Mesenchymal stem cell (in vitro differentiated cells and primary cell): ENCODE data around the gene USP24.

ENCODE experiments used
- DNase-seq: peaks from one replicate; pipeline ENCODE4 v3.0.0-alpha.2; 2013
- H2AFZ ChIP-seq: one replicate; pipeline ENCODE4 v1.6.1; 2013; ENCODE audit warnings: low read depth, mild to moderate bottlenecking, control low read depth, inconsistent platforms, low read length, moderate library complexity
- H2AK5ac ChIP-seq: 2 replicates; pipeline ENCODE4 v1.6.1; 2013; ENCODE audit warnings: low read length, moderate library complexity, mild to moderate bottlenecking, inconsistent platforms; ENCODE audit not compliant: severe bottlenecking
- H2BK120ac ChIP-seq: one replicate; pipeline ENCODE4 v1.6.1; 2013; ENCODE audit warnings: low read depth, mild to moderate bottlenecking, inconsistent platforms, low read length, moderate library complexity
- H2BK12ac ChIP-seq, 2 experiments: one replicate each; pipeline ENCODE4 v1.6.1; 2013; ENCODE audit warnings: inconsistent platforms in 2 of 2, low read length in 2 of 2, mild to moderate bottlenecking in 2 of 2, moderate library complexity in 2 of 2, control low read depth in 1 of 2
- H2BK15ac ChIP-seq: one replicate; pipeline ENCODE4 v1.6.1; 2013; ENCODE audit warnings: mild to moderate bottlenecking, low read depth, inconsistent platforms; ENCODE audit not compliant: poor library complexity, severe bottlenecking
- H2BK5ac ChIP-seq: 2 replicates; pipeline ENCODE4 v1.6.1; 2013; ENCODE audit warnings: low read depth, mild to moderate bottlenecking, low read length, control low read depth, inconsistent platforms; ENCODE audit not compliant: poor library complexity, severe bottlenecking
- H3K14ac ChIP-seq, 2 experiments: one replicate each; pipeline ENCODE4 v1.6.1; 2013; ENCODE audit warnings: inconsistent platforms in 2 of 2, low read length in 2 of 2, control low read depth in 1 of 2, mild to moderate bottlenecking in 1 of 2, moderate library complexity in 1 of 2
- H3K18ac ChIP-seq, 2 experiments: one replicate each; pipeline ENCODE4 v1.6.1; 2013; ENCODE audit warnings: inconsistent platforms in 2 of 2, low read length in 2 of 2, control low read depth in 1 of 2, low read depth in 1 of 2, mild to moderate bottlenecking in 1 of 2
- H3K23ac ChIP-seq, 2 experiments: one replicate each; pipeline ENCODE4 v1.6.1; 2013; ENCODE audit warnings: inconsistent platforms in 2 of 2, low read length in 2 of 2, mild to moderate bottlenecking in 2 of 2, moderate library complexity in 2 of 2, control low read depth in 1 of 2
- H3K27ac ChIP-seq: 2 replicates; pipeline ENCODE4 v1.5.1; 2013; ENCODE audit warnings: mild to moderate bottlenecking, moderate library complexity, low read length, control low read depth, inconsistent platforms; ENCODE audit not compliant: poor library complexity, severe bottlenecking
- H3K27me3 ChIP-seq, 2 experiments: 2 replicates each; pipeline versions ENCODE4 v1.6.1 to v1.7.0; 2013; ENCODE audit warnings: low read length in 2 of 2, mild to moderate bottlenecking in 2 of 2, moderate library complexity in 2 of 2, control low read depth in 1 of 2, inconsistent platforms in 1 of 2; ENCODE audit not compliant: control insufficient read depth in 1 of 2, insufficient read depth in 1 of 2
- H3K36me3 ChIP-seq, 2 experiments: 2 replicates each; pipeline versions ENCODE4 v1.6.1 to v1.7.0; 2013; ENCODE audit warnings: low read length in 2 of 2, control low read depth in 1 of 2, inconsistent platforms in 1 of 2, low read depth in 1 of 2, mild to moderate bottlenecking in 1 of 2; ENCODE audit not compliant: insufficient read depth in 2 of 2, control insufficient read depth in 1 of 2
- H3K4ac ChIP-seq, 2 experiments: one replicate each; pipeline ENCODE4 v1.6.1; 2013; ENCODE audit warnings: inconsistent platforms in 2 of 2, low read length in 2 of 2, mild to moderate bottlenecking in 2 of 2, moderate library complexity in 2 of 2, control low read depth in 1 of 2, low read depth in 1 of 2
- H3K4me1 ChIP-seq: 2 replicates; pipeline ENCODE4 v1.6.1; 2013; ENCODE audit warnings: low read depth, low read length, control low read depth; ENCODE audit not compliant: control insufficient read depth, insufficient read depth
- H3K4me2 ChIP-seq: 2 replicates; pipeline ENCODE4 v1.6.1; 2013; ENCODE audit warnings: low read length, mild to moderate bottlenecking, inconsistent platforms; ENCODE audit not compliant: poor library complexity, severe bottlenecking
- H3K4me3 ChIP-seq, 2 experiments: 2 replicates each; pipeline versions ENCODE4 v1.5.1 to v1.7.0; 2013; ENCODE audit warnings: low read length in 2 of 2, mild to moderate bottlenecking in 2 of 2, control low read depth in 1 of 2, low read depth in 1 of 2; ENCODE audit not compliant: insufficient read depth in 1 of 2
- H3K79me1 ChIP-seq: replicated peaks from 2 replicates; pipeline ENCODE4 v1.6.1; 2013; ENCODE audit warnings: mild to moderate bottlenecking, control low read depth, low read length, inconsistent platforms; ENCODE audit not compliant: poor library complexity, severe bottlenecking
- H3K9ac ChIP-seq: 2 replicates; pipeline ENCODE4 v1.7.0; 2013; ENCODE audit warnings: mild to moderate bottlenecking, low read length, moderate library complexity
- H3K9me3 ChIP-seq: 2 replicates; pipeline ENCODE4 v1.7.0; 2013; ENCODE audit warnings: mild to moderate bottlenecking, low read length; ENCODE audit not compliant: control insufficient read depth
- H4K8ac ChIP-seq: one replicate; pipeline ENCODE4 v1.6.1; 2013; ENCODE audit warnings: inconsistent platforms, mild to moderate bottlenecking, low read length, moderate library complexity
- H4K91ac ChIP-seq: one replicate; pipeline ENCODE4 v1.6.1; 2013; ENCODE audit warnings: mild to moderate bottlenecking, low read length, inconsistent platforms
- WGBS: methylation state at CpG from one replicate; pipeline ENCODE4 v1.1.7; 2013; ENCODE audit warnings: mixed read lengths; 5-methylcytosine and 5-hydroxymethylcytosine counted together

USP24 gene

GRCh38 chr1:55210990-55211801 lies 4.0 kb downstream of the USP24 start:
- Histone ChIP-seq H2BK5ac (no peak overlapping the region), H2AK5ac (no peak overlapping the region), H2BK15ac (no peak overlapping the region), H3K4ac (no peak overlapping the region), H3K4me2 (peak overlapping the region; percentile 1), H4K8ac (no peak overlapping the region), H3K4me3 (peak overlapping the region in 1 of 2 experiments; percentile 7), H3K18ac (no peak overlapping the region), H2AFZ (no peak overlapping the region), H3K4me1 (peaks cover 7% of the 10 kb centered on the region), H3K14ac (no peak overlapping the region), H2BK120ac (no peak overlapping the region), H3K23ac (no peak overlapping the region), H2BK12ac (no peak overlapping the region), H3K9me3 (no peaks in the 10 kb centered on the region), H3K27ac (no peak overlapping the region), H3K36me3 (no peaks in the 10 kb centered on the region), H4K91ac (no peak overlapping the region), H3K9ac (peak overlapping the region; percentile 12), H3K79me1 (peaks cover 5% of the 10 kb centered on the region), H3K27me3 (no peaks in the 10 kb centered on the region)
- WGBS, result 27% methylated on average over 3 of the region's 4 CpGs
- peak; percentile 47 for DNase-seq

- Histone ChIP-seq H2AK5ac (no peak overlapping the region), H3K27ac (no peak overlapping the region), H2BK5ac (no peak overlapping the region), H3K4me3 (no peak overlapping the region), H3K4me2 (no peak overlapping the region), H3K9me3 (no peaks in the 10 kb centered on the region), H3K23ac (no peak overlapping the region), H3K18ac (no peak overlapping the region), H3K36me3 (no peaks in the 10 kb centered on the region), H4K8ac (no peak overlapping the region), H2BK120ac (no peak overlapping the region), H3K9ac (peak overlapping the region; percentile 14), H2BK12ac (no peak overlapping the region), H2AFZ (no peak overlapping the region), H3K4ac (no peak overlapping the region), H3K27me3 (no peaks in the 10 kb centered on the region), H3K4me1 (peaks cover 5% of the 10 kb centered on the region), H2BK15ac (no peak overlapping the region), H4K91ac (no peak overlapping the region), H3K79me1 (peaks cover 4% of the 10 kb centered on the region), H3K14ac (no peak overlapping the region)
- WGBS, result 36% methylated on average over 2 of the region's 2 CpGs
- DNase-seq, result peak; percentile 28
These were observed 5.9 kb downstream of the USP24 start for GRCh38 chr1:55209247-55209646.

DNA sequence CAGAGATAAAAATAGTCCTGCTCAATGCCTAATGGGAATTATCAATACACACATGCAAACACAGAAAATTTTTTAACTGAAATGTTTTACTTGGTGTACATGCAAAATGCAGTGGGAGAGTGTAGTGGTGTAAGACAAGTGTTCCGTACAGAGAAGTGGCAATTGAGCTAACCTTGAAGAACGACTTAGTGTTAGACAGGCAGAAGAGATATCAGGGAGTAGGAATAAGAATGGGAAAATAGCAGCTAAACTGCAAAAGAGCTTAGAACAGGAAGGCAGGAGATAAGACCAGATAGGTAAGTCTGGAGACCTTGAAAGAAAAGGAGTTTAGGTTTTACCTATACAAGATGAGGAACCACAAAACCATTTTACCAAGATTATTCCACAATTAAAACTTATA lies 9.0 kb downstream of the USP24 start:
- Histone ChIP-seq H2BK12ac (no peak overlapping the region), H2BK120ac (no peak overlapping the region), H3K4ac (no peak overlapping the region), H3K23ac (no peak overlapping the region), H3K27me3 (no peaks in the 10 kb centered on the region), H3K14ac (no peak overlapping the region), H3K9me3 (no peaks in the 10 kb centered on the region), H3K4me3 (no peak overlapping the region), H3K9ac (no peak overlapping the region), H2BK5ac (no peak overlapping the region), H3K36me3 (no peaks in the 10 kb centered on the region), H3K18ac (no peak overlapping the region), H4K8ac (no peak overlapping the region), H3K27ac (no peak overlapping the region), H3K79me1 (peaks cover 7% of the 10 kb centered on the region), H2AFZ (no peak overlapping the region), H2AK5ac (no peak overlapping the region), H3K4me2 (no peak overlapping the region), H4K91ac (no peak overlapping the region), H2BK15ac (no peak overlapping the region), H3K4me1 (peaks cover 4% of the 10 kb centered on the region)
- no peak for DNase-seq
- 70% methylated on average over 2 of the region's 2 CpGs for WGBS

- peaks cover 7% of the 10 kb centered on the region for H3K79me1 ChIP-seq
- no peak overlapping the region for H2BK120ac ChIP-seq
- no peak overlapping the region for H2AFZ ChIP-seq
- H3K9me3 ChIP-seq, result no peaks in the 10 kb centered on the region
- H3K27ac ChIP-seq, result no peak overlapping the region
- no peak overlapping the region for H3K23ac ChIP-seq
- no peak overlapping the region for H2BK12ac ChIP-seq
- H3K4ac ChIP-seq, result no peak overlapping the region
- peak overlapping the region in 1 of 2 experiments; percentile 5 for H3K4me3 ChIP-seq
- no peak overlapping the region for H3K4me2 ChIP-seq
- DNase-seq, result peak; percentile 57
- H4K91ac ChIP-seq, result no peak overlapping the region
- H2BK15ac ChIP-seq, result no peak overlapping the region
- peaks cover 4% of the 10 kb centered on the region for H3K4me1 ChIP-seq
- H2BK5ac ChIP-seq, result no peak overlapping the region
- H3K14ac ChIP-seq, result no peak overlapping the region
- H3K27me3 ChIP-seq, result no peaks in the 10 kb centered on the region
- no peaks in the 10 kb centered on the region for H3K36me3 ChIP-seq
- 22% methylated on average over 1 of the region's 1 CpG for WGBS
- no peak overlapping the region for H4K8ac ChIP-seq
- no peak overlapping the region for H3K18ac ChIP-seq
- no peak overlapping the region for H3K9ac ChIP-seq
- no peak overlapping the region for H2AK5ac ChIP-seq
These were observed 10.2 kb downstream of the USP24 start for GRCh38 chr1:55204997-55205396.
